HL-60 (cell line): ENCODE measurements around the gene MTMR3.

Experiments used
- DNase-seq, 2 experiments: peaks; one replicate each; pipeline ENCODE4 v3.0.0-alpha.2; 2010 to 2020; ENCODE audit warnings: low read depth in 1 of 2, low spot score in 1 of 2
- H3K27ac ChIP-seq: fragments of 250-450 bp; sonication (Bioruptor Pico); replicated peaks from 2 replicates; pipeline ENCODE4 v1.5.1; 2020; ENCODE audit warnings: mild to moderate bottlenecking, moderate library complexity
- H3K27me3 ChIP-seq: fragments of 250-450 bp; sonication (Bioruptor Pico); 2 replicates; pipeline ENCODE4 v1.5.1; 2021; ENCODE audit warnings: mild to moderate bottlenecking, moderate library complexity; ENCODE audit not compliant: insufficient read depth, poor library complexity, severe bottlenecking
- H3K4me3 ChIP-seq: replicated peaks from 2 replicates; pipeline ENCODE4 v1.5.1; 2011; ENCODE audit warnings: mild to moderate bottlenecking, control low read depth, low read length; ENCODE audit not compliant: insufficient read depth
- GABPA ChIP-seq: IDR thresholded peaks from 2 replicates; pipeline ENCODE4 v1.6.1; 2012; ENCODE audit warnings: low read depth
- POLR2AphosphoS5 ChIP-seq: IDR thresholded peaks from 2 replicates; pipeline ENCODE4 v1.6.1; 2012; ENCODE audit warnings: low read depth
- SPI1 ChIP-seq: IDR thresholded peaks from 2 replicates; pipeline ENCODE4 v1.6.1; 2012; ENCODE audit warnings: low read depth, mild to moderate bottlenecking, borderline replicate concordance
- TF ChIP-seq, protein P1 (sequence below): IDR thresholded peaks from 2 replicates; pipeline ENCODE4 v1.6.1; 2012; ENCODE audit warnings: low read depth; ENCODE audit not compliant: insufficient replicate concordance
- TF ChIP-seq, protein P2 (sequence below): IDR thresholded peaks from one replicate; pipeline ENCODE4 v1.5.1; 2011; ENCODE audit warnings: low read length, control low read depth, inconsistent platforms; ENCODE audit not compliant: insufficient read depth

MTMR3 gene

DNA sequence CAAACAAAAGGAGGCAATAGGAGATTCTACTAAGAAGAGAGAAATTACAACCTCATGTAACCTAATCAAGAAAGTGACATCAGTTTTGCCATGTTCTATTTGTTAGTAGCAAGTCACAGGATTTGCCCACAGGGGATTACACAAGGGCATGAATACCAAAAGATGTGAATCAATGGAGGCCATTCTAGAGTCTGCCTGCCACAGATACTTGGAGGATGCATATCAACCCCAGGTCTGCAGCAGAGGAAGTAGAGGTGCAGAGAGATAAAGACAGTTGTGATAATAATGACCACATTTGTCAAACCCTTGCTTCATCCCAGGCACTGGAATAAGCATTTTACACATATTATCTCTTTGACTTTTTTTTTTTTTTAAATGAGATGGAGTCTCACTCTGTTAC, 42.5 kb upstream of the MTMR3 start:
- DNase-seq, result peak in 1 of 2 experiments; percentile 81
- Histone ChIP-seq H3K27me3 (no peaks in the 10 kb centered on the region), H3K4me3 (no peak overlapping the region), H3K27ac (0 out of 2 replicates have a peak overlapping the region, but pooled peaks have one; percentile 16)
- TF ChIP-seq SPI1 (peak; percentile 3; the same call in 1 of the 2 replicates), POLR2AphosphoS5 (0 out of 2 replicates have a peak, but pooled peaks have one; percentile 23)
- TF ChIP-seq, protein P1, sequence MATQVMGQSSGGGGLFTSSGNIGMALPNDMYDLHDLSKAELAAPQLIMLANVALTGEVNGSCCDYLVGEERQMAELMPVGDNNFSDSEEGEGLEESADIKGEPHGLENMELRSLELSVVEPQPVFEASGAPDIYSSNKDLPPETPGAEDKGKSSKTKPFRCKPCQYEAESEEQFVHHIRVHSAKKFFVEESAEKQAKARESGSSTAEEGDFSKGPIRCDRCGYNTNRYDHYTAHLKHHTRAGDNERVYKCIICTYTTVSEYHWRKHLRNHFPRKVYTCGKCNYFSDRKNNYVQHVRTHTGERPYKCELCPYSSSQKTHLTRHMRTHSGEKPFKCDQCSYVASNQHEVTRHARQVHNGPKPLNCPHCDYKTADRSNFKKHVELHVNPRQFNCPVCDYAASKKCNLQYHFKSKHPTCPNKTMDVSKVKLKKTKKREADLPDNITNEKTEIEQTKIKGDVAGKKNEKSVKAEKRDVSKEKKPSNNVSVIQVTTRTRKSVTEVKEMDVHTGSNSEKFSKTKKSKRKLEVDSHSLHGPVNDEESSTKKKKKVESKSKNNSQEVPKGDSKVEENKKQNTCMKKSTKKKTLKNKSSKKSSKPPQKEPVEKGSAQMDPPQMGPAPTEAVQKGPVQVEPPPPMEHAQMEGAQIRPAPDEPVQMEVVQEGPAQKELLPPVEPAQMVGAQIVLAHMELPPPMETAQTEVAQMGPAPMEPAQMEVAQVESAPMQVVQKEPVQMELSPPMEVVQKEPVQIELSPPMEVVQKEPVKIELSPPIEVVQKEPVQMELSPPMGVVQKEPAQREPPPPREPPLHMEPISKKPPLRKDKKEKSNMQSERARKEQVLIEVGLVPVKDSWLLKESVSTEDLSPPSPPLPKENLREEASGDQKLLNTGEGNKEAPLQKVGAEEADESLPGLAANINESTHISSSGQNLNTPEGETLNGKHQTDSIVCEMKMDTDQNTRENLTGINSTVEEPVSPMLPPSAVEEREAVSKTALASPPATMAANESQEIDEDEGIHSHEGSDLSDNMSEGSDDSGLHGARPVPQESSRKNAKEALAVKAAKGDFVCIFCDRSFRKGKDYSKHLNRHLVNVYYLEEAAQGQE, result no peak

DNA sequence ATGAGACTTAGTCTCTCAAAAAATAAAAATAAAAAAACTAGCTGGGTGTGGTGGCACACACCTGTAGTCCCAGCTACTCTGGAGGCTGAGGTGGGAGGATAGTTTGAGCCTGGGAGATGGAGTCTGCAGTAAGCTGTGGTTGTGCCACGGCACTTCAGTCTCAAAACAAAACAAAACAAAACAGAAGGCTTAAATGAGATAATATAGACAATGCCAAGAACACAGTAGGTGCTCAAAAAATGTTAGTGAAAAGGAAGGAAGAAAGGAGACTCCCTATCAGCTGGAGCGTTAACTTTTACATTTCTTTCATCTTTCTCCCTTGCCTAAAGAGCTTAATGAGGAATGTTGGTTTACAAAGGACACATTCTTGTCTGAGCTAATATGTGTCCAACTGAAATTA, 40.8 kb upstream of the MTMR3 start:
- H3K27me3 ChIP-seq, result no peaks in the 10 kb centered on the region
- DNase-seq, result no peak
- TF ChIP-seq POLR2AphosphoS5 (no peak), GABPA (no peak)
- TF ChIP-seq, protein P2, sequence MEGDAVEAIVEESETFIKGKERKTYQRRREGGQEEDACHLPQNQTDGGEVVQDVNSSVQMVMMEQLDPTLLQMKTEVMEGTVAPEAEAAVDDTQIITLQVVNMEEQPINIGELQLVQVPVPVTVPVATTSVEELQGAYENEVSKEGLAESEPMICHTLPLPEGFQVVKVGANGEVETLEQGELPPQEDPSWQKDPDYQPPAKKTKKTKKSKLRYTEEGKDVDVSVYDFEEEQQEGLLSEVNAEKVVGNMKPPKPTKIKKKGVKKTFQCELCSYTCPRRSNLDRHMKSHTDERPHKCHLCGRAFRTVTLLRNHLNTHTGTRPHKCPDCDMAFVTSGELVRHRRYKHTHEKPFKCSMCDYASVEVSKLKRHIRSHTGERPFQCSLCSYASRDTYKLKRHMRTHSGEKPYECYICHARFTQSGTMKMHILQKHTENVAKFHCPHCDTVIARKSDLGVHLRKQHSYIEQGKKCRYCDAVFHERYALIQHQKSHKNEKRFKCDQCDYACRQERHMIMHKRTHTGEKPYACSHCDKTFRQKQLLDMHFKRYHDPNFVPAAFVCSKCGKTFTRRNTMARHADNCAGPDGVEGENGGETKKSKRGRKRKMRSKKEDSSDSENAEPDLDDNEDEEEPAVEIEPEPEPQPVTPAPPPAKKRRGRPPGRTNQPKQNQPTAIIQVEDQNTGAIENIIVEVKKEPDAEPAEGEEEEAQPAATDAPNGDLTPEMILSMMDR, result no peak
- no peak overlapping the region for H3K27ac ChIP-seq
- H3K4me3 ChIP-seq, result no peak overlapping the region

DNA sequence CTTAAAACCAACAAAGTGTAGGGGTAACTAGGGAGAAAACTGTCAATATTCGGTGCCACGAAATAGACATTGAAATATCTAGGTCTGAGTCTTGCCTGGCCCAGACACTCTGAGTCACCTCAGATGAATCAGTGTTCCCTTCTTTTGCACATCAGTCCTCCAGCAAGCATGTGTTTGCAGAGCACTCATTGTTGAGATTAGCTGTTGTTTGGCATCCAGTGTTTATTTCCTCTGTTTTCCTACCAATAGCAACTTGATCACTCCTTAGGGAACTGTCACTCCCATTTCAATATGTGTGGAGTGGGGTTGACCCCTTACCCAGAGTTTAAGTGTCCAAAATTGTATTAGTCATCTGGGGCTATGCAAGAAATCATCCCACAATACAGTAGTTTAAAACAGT, 40.2 kb upstream of the MTMR3 start:
- H3K27me3 ChIP-seq, result no peaks in the 10 kb centered on the region
- no peak overlapping the region for H3K27ac ChIP-seq
- no peak overlapping the region for H3K4me3 ChIP-seq
- TF ChIP-seq SPI1, result no peak
- TF ChIP-seq, protein P1, result no peak
- no peak for TF ChIP-seq GABPA
- no peak for DNase-seq

DNA sequence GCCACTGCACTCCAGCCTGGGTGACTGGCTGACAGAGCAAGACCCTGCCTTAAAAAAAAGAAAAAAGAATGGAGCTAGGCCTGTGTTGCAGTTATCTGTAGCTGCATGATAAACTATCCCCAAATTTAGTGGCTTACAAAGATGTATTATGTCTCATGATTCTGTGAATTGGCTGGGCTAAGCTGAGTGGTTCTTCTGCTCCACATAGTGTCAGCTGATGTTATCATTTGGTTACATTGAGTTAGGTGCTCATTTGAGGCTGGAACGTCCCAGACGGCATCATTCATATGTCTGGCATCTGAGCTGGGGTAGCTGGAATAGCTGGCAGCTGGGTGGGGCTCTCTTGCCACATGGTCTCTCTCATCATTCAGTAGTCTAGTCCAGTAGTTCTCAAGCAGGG, 36.7 kb upstream of the MTMR3 start:
- H3K4me3 ChIP-seq, result no peak overlapping the region
- H3K27ac ChIP-seq, result no peak overlapping the region
- TF ChIP-seq, protein P2, result no peak
- no peak for TF ChIP-seq POLR2AphosphoS5
- no peak for TF ChIP-seq SPI1
- no peak for TF ChIP-seq GABPA
- TF ChIP-seq, protein P1, result no peak
- no peak for DNase-seq
- no peaks in the 10 kb centered on the region for H3K27me3 ChIP-seq
